HL-60/S4 treated with retinoic acid at 250 ng/mL for 4 days and 3 days (cell line): ENCODE results near the gene MAGEA6.
"Not testable (repeated sequence)": the region's sequence is repeated elsewhere in the genome, so short reads cannot be mapped to it uniquely, and the experiment has no call there.

Experiments used
- in situ Hi-C: fragments of 300-500 bp; cut with MboI; formaldehyde crosslinking; loops from 2 replicates; pipeline ENCODE4 v1.7.0; 2022; ENCODE audit warnings: low sequenced_read_pairs

MAGEA6 gene

GRCh38 chrX:152769549-152770289, at the start of gene MAGEA6:
Gene MAGEA6, minus strand, starts transcription at chrX:152769689. Its CDS starts 2,039 bp downstream, at chrX:152767650.
- in situ Hi-C loops: not testable (repeated sequence)

- in situ Hi-C loops: no loop called here
Measured at GRCh38 chrX:152819266-152819665, 49.8 kb upstream of the MAGEA6 start.

GRCh38 chrX:152818356-152818755, 48.9 kb upstream of the MAGEA6 start:
- in situ Hi-C loops: no loop called here

- in situ Hi-C loops: no loop called here
Measured at GRCh38 chrX:152817078-152817764, 47.7 kb upstream of the MAGEA6 start.

- in situ Hi-C loops: no loop called here
Measured at GRCh38 chrX:152814048-152814447, 44.6 kb upstream of the MAGEA6 start.

GRCh38 chrX:152813206-152813605, 43.7 kb upstream of the MAGEA6 start:
- in situ Hi-C loops: no loop called here

- in situ Hi-C loops: no loop called here
Measured at GRCh38 chrX:152810403-152810802, 40.9 kb upstream of the MAGEA6 start.

- in situ Hi-C loops: no loop called here
Measured at GRCh38 chrX:152806035-152806434, 36.5 kb upstream of the MAGEA6 start.

- in situ Hi-C loops: no loop called here
Measured at GRCh38 chrX:152798945-152799344, 29.5 kb upstream of the MAGEA6 start.

- in situ Hi-C loops: not testable (repeated sequence)
Measured at GRCh38 chrX:152787062-152787461, 17.6 kb upstream of the MAGEA6 start.

- in situ Hi-C loops: not testable (repeated sequence)
Measured at GRCh38 chrX:152766562-152766961, 2.9 kb downstream of the MAGEA6 start.

GRCh38 chrX:152761582-152761981, 7.9 kb downstream of the MAGEA6 start:
- in situ Hi-C loops: not testable (repeated sequence)

GRCh38 chrX:152759544-152759943, 9.9 kb downstream of the MAGEA6 start:
- in situ Hi-C loops: not testable (repeated sequence)

GRCh38 chrX:152758918-152759317, 10.6 kb downstream of the MAGEA6 start, which contains the start of gene CSAG3:
Gene CSAG3, plus strand, starts transcription at chrX:152759218.
- in situ Hi-C loops: not testable (repeated sequence)

- in situ Hi-C loops: not testable (repeated sequence)
Measured at GRCh38 chrX:152754871-152755270, 14.6 kb downstream of the MAGEA6 start.

GRCh38 chrX:152753686-152754650, 15.5 kb downstream of the MAGEA6 start, which contains the start of gene MAGEA2:
Gene MAGEA2, minus strand, starts transcription at chrX:152753842. Its CDS starts 2,479 bp downstream, at chrX:152751363.
- in situ Hi-C loops: not testable (repeated sequence)

- in situ Hi-C loops: no loop called here
Measured at GRCh38 chrX:152738560-152738959, 30.9 kb downstream of the MAGEA6 start.

GRCh38 chrX:152736528-152736927, 33.0 kb downstream of the MAGEA6 start:
- in situ Hi-C loops: not testable (repeated sequence)

- in situ Hi-C loops: no loop called here
Measured at GRCh38 chrX:152735860-152736511, 33.5 kb downstream of the MAGEA6 start.

GRCh38 chrX:152735101-152735500, 34.4 kb downstream of the MAGEA6 start:
- in situ Hi-C loops: no loop called here
